NCI-H2196 (cell line): ENCODE data around the gene NMNAT2.

Experiments
- DNase-seq: peaks from one replicate; lab custom pipeline; 2025; ENCODE audit not compliant: unreplicated experiment; lab: John Stamatoyannopoulos, UW

The NMNAT2 gene

DNA sequence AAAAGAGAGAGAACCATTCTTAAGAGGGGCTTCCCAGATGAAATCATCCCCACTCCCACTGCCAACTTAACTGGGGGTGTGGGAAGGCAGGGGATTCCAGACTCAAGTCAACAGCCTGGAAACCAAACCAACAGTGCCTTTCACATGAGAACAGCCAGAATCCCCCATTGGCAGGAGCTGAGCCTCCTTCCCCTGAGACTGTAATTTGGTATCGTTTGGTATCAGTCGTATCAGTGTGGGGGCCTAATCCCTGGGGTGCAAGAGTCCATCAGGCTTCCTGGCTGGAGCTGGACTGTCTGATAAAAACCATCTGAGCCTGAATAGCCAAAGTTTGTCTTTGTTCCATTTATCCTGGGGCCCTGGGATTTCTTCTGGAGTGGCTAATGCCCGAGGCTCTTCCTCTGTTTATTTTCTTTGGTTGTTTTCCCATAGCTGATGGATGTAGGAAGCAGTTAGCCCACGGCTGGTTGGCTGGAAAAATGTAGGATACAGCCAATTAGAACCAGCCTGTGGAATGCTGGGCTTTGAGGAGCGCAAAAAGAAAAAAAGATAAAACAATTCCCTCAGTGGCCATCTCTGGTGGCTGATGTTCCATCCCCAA lies 147.5 kb downstream of the NMNAT2 start:
- no peak for DNase-seq

DNA sequence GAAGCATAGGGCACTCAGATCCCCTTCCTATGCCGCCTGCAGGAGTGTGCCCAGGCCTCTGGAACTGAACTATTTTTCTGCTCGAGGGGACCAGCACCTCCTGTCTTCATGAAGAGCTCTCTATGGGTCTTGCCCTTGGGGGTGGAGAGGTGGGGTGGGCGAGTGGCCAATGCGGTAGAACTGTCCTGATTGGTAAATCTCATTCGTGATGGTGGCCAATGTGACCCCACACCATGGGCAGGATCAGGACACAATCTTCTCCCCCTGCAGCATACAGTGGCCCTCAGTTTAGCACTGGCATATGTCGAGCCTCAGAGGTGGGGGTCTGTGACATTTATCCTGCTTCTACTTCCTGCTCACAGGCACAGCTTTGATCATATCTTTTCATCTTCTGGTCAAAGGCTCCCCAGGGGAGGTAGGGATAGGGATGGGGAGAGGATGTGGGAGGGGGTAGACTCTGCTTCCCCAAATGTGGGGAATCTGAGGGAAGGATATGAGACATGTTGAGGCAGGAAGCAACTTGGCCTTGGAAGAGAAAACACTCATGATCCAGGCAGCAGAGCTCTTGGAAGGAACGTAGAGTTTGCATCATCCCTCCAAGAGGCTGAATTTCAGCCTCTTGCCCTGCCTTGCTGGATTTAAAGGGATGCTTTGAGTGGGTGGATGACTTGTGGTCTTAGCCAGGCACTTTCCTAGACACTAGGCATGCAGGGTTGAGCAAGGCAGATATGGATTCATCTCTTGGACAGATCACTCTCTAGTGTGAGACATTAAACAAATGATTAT lies 150.3 kb downstream of the NMNAT2 start:
- no peak for DNase-seq

DNA sequence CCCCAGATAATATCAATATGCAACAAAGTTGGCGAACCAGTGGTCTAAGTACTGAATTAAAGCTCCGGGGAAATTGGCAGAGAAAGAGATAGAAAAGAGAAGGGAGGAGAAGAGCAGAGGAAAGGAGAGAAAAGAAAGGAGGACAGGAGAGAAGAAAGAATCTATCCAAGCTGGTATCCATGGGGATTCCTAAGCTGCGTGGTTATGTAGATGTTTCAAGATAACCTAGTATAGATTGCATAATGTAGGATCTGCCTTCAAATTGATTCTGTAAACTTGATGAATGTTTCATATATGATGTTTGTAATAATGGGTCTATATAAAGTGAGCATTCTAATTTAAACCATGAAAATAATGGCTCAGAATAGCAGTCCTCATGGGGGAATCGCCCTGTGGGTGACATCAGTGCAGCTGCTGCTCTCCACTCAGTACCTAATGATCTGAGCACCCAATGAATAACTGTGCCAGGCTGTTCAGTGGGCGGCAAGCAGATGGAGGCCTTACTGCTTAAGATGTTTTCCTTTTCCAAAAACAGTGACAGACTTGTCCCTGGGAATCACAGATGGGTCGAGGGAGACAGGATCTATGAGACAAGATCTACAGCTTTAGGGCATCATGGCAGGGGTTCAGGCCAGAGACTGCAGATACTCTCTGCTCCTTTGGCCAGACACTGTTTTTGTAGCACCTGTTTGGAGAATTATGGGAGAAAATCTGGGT lies 154.1 kb downstream of the NMNAT2 start:
- no peak for DNase-seq

- DNase-seq = no peak
These were observed 155.5 kb downstream of the NMNAT2 start for GRCh38 chr1:183262628-183263200.

DNA sequence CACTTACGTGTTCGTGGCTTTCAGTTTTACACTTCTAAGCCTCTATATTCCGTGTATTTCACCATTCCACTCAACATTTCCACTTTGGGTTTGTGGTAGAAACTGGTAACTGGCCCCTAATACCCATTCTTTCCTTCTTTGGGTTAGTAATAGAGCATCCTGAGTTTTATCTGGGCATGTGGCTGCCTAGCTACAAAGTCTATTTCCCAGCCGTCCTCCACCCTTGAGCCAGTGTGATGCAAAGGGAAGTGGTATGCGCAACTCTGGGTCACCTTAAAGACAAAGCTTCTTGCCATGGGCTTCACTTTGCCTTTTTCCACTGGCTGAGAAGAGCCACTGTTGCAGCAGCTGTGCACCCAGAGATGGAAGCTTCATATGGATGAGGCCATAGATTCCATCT lies 158.3 kb downstream of the NMNAT2 start:
- DNase-seq = no peak

DNA sequence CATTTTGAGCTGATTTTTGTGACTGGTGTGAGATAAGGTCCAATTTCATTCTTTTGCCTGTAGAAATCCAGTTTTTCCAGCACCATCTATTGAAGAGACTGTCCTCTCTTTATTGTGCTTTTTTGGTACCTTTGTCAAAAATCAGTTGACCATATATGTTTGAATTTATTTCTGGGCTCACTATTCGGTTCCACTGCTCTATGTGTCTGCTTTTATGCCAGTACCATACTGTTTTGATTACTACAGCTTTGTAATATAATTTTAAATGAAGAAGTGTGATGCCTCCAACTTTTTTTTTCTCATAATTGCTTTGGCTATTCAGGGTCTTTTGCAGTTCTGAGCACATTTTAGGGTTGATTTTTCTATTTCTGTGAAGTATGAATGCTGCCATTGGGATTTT lies 163.1 kb downstream of the NMNAT2 start:
- no peak for DNase-seq

DNA sequence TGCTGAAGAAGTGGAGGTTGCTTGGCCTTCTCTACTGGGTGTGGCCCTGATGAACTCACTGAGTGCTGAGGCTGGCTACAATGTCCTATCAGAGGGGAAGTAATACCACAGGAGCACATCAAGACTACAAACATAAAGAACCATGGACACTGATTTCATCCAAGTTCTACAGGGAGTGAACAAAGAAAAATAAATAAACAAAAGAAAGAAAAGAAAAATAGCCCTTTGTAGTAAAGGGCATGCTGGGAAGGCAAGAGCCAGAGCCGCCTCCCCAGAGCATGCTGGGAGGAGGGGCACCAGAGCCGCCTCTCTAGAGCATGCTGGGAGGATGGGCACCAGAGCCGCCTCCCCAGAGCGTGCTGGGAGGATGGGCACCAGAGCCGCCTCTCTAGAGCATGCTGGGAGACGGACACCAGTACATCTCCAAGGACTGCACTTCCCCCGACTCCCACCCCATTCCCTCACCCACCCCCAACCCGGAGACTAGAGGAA lies 166.2 kb downstream of the NMNAT2 start:
- no peak for DNase-seq

DNA sequence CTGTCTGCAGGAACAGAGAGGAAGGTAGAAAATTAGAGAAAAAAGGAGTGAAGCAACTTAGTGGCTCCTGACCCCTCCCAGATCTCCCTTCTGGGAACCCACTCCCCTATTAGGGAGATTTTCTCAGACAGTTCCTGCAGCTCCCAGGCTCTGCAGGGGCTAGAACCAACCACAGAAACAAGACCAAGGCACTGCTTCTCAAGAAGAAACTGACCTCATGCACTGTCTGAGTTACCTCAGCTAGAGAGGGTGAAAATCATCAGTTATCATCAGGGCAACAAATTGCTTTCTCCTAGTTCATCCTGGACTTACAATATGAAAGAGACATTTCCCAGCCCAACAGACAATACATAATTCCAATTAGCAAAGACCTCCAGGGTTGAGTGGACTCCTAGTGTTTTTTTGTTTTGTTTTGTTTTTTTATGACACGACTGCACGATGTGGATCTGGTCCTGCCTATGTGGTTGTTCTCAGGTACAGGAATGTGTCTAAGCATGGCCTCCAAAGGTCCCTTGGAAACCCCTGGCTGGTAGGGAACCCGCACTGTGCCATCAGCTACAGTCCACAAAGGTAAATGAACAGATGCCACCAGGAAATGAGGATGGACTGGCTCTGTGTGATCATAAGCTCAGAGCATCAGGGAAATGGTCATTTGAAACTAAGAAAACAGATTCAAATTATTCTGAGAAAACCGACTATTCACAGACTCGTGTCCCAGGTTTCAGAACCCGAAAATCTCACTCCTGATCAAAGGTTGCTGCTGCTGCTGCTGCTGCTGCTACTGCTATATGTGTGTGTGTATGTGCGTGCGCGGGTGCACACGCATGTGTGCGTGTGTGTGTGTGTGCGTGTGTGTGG lies 166.8 kb downstream of the NMNAT2 start:
- no peak for DNase-seq

DNA sequence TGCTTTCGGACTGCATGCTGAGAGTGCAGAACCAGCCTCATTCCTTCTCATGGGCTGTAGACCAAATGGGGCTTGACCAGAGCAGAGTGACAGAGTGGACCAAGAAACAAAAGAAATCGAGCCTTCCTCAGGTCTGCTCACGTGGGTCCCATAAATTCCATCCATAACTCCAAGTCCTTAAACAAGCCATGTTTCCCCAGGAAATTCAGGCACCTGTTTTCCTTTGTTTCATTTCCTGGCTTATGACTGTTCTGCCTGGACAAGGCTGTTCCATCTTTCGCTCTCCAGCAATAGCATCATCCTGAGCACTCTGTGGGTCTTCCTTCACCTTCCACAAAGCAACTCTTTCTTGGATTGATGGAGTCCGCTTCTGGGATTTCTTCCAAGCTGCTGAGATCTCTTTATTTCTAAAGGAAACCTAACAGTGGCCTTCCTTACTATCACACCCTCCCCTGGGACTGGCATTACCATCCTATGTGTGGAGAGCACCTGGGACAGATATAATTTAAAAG lies 168.2 kb downstream of the NMNAT2 start:
- no peak for DNase-seq

- DNase-seq = no peak
These were observed 169.0 kb downstream of the NMNAT2 start for GRCh38 chr1:183248989-183249691.

DNA sequence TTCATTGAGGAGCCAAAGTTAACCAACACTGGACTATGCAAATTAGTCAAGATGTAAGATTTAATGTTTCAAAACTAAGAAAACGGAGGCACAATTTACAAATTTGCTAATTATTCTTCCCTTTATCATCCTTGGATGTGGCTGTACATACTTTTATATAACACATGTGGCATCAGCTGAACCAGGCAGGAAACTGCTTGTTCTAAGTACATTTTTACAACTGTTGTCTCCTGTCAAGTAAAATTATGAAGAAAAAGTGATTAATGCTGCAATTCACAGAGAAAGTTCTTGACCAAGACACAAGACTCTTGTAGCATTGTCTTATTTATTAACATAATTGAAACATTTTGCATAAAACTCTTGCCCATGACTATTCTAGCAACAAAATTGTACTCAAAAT lies 170.2 kb downstream of the NMNAT2 start:
- DNase-seq = no peak

DNA sequence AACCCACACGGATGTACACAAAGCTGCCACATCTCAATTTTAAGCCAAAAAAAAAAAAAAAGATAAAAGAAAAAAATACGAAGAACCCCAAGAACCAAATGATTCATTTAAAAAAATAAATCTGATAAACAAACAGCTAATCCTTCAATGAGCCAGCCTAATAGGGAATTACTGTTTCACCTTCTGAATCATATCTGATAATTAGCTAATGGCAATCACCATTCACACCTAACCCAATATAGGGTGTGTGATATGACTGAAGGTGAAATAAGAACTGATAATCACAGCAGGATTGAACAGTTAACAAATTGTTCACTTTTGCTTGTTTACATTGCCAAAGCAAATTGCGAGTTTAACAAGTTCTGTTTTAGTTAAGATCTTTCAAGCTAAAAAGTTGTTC lies 170.7 kb downstream of the NMNAT2 start:
- DNase-seq = no peak

DNA sequence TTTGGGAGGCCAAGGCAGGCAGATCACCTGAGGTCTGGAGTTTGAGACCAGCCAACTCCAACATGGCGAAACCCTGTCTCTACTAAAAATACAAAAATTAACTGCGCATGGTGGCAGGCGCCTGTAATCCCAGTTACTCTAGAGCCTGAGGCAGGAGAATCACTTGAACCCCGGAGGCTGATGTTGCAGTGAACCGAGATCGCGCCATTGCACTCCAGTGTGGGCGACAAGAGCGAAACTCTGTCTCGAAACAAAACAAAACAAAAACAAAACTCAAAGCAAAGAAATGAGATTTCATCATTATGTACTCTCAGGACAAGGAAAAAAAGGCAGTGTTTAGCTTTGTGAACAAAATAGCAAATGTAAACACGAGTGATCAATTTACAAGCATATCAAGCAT lies 171.1 kb downstream of the NMNAT2 start:
- no peak for DNase-seq

- DNase-seq = no peak
These were observed 171.7 kb downstream of the NMNAT2 start for GRCh38 chr1:183246436-183246835.

DNA sequence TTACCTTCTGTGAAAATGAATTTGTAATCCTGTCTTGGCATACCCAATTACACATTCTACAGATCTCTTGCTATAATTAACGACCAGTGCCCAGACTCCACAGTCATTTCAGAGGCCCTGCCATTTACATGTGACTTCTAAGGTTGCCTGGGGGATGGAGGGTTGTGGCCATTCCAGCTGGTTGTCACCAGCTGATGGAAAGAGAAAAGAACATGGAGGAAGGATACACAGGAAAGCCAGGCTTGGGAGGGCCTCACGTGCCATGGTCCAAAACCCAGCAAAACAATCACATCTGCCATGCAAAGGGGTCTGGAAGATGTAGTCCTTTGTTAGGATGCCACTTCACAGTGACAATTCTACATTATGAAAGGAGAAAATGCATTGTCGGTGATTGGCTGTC lies 172.8 kb downstream of the NMNAT2 start:
- DNase-seq = no peak

DNA sequence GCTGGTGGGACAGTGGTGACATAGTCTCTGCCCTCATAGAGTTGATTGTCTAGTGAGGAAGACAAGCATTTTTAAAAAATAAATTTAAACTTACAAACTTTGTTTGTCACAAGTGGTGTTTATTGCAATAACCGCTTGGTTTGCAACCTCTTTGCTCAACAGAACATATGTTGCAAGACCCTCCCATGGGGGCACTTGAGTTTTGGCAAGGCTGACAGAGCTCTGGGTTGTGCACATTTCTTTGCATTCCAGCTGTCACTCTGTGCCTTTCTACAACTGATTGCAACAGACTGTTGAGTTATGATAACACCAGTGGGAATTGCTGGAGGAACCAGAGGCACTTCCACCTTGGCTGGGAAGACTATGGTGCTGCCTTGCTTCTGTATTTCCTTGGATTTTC lies 173.7 kb downstream of the NMNAT2 start:
- DNase-seq = no peak

GRCh38 chr1:183243161-183244050 lies 174.8 kb downstream of the NMNAT2 start:
- DNase-seq = no peak

GRCh38 chr1:183242556-183242955 lies 175.6 kb downstream of the NMNAT2 start:
- DNase-seq = no peak

DNA sequence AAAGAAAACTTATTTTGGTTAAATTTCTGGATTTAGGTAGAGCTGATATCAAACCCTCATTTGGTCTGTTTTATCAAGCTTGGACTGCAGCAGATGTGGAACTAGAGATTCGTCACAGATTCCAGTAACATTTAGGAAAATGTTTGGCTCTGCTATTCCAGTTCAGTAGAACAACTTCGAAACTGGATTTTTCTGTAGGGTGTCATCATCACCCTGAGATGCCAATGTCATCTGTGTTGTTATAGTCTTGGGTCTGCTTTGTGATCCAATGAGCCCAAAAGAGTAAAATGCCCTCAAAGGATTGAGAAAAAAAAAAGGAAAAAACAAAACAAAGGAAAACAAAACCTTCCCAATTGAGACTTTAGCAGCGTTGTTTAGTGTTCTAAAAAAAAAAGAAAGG lies 176.7 kb downstream of the NMNAT2 start:
- DNase-seq = no peak
